ENCODE data around the gene CDC42. TPM values are rescaled to one million over a fixed set of nuclear protein-coding genes. Genes with fewer than 3 reads are reported as not detected.
"Not testable (repeated sequence)": the region's sequence is repeated elsewhere in the genome, so short reads cannot be mapped to it uniquely, and the experiment has no call there.

The CDC42 gene
- 262 TPM for polyA plus RNA-seq
- long read RNA-seq, donor 1, partial matches to known transcripts: 56 of 113 reads
- long read RNA-seq, donor 1, other reads (novel, unspliced or antisense): 55 of 113 reads
- long read RNA-seq, donor 2, partial matches to known transcripts: 185 of 191 reads
- long read RNA-seq, donor 2, other reads (novel, unspliced or antisense): 5 of 191 reads
- long read RNA-seq, donor 3: 0 reads
- long read RNA-seq, donor 4, partial matches to known transcripts: 8 of 18 reads
- long read RNA-seq, donor 4, other reads (novel, unspliced or antisense): 8 of 18 reads
- long read RNA-seq, donor 5, partial matches to known transcripts: 52 of 108 reads
- long read RNA-seq, donor 5, other reads (novel, unspliced or antisense): 52 of 108 reads
- long read RNA-seq, donor 6, transcript CDC42-202 (7 exons, 2,256 nt): major isoform, 6 of 181 reads
- long read RNA-seq, donor 6, partial matches to known transcripts: 101 of 181 reads
- long read RNA-seq, donor 6, other reads (novel, unspliced or antisense): 74 of 181 reads
- long read RNA-seq, donor 7, partial matches to known transcripts: 7 of 59 reads
- long read RNA-seq, donor 7, other reads (novel, unspliced or antisense): 50 of 59 reads
- long read RNA-seq, donor 8, partial matches to known transcripts: 128 of 234 reads
- long read RNA-seq, donor 8, other reads (novel, unspliced or antisense): 104 of 234 reads
- long read RNA-seq, donor 9, partial matches to known transcripts: 120 of 200 reads
- long read RNA-seq, donor 9, other reads (novel, unspliced or antisense): 77 of 200 reads
- long read RNA-seq, donor 10, partial matches to known transcripts: 10 of 110 reads
- long read RNA-seq, donor 10, other reads (novel, unspliced or antisense): 97 of 110 reads
- long read RNA-seq, donor 11, partial matches to known transcripts: 254 of 309 reads
- long read RNA-seq, donor 11, other reads (novel, unspliced or antisense): 53 of 309 reads

DNA sequence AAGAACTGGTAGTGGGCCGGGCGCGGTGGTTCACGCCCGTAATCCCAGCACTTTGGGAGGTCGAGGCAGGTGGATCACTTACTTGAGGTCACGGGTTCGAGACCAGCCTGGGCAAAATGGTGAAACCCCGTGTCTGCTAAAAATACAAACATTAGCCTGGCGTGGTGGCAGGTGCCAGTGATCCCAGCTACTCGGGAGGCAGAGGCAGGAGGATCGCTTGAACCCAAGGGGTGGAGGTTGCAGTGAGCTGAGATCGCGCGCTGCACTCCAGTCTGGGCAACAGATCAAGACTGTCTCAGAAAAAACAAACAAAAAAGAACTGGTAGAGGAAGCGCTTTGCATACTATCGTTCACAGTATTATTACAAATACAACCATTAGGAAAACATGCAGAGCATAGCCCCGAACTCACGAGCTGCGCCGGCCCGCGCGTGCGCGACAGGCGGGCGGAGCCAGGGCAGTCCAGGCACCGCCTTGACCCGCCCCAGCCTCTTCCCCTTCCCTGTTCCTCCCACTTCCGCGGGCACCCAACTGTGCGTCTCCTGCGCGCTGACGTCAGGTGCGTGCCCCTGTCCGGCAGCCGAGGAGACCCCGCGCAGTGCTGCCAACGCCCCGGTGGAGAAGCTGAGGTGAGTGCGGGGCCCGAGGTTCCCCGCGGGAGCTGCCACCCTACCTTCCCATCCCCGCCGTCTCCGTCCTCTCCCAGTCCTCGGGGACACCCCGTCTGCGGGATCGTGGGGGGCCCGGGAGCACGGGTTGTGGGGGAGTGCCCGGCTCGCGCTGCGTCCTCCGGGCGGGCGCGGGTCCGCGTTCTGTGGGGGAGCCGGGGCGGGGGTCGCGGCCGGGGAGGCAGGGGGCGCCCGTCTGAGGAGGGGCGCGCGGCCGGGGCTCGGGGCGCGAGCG is at the start of gene CDC42:
Gene CDC42, plus strand, starts transcription at position 595 of the 902 bp plus-strand sequence. CDS start 25,770 bp downstream, outside the sequence.
- H3K4me3 ChIP-seq (ENCODE audit: low read length): peak within 1 kb of the TSS; percentile 76
- H3K9me3 ChIP-seq (ENCODE audit: control insufficient read depth, low read depth, low read length): no peaks in the 10 kb centered on the region
- H3K36me3 ChIP-seq (ENCODE audit: control insufficient read depth, insufficient read depth, low read length): no peaks in the 10 kb centered on the region
- DNase-seq: peak; percentile 98
- peaks cover 21% of the 10 kb centered on the region for H3K4me1 ChIP-seq (ENCODE audit: control insufficient read depth, insufficient read depth, low read length)
- no peaks in the 10 kb centered on the region for H3K27me3 ChIP-seq (ENCODE audit: control insufficient read depth, insufficient read depth, low read length)
- peak within 1 kb of the TSS; percentile 98 for H3K27ac ChIP-seq (ENCODE audit: low read length)
- WGBS (ENCODE audit: insufficient coverage, low lambda C conversion rate): no CpG with 5 or more reads among the region's 81 CpGs

- H3K27me3 ChIP-seq (ENCODE audit: control insufficient read depth, insufficient read depth, low read length); DNase-seq; H3K4me3 ChIP-seq (ENCODE audit: low read length); H3K4me1 ChIP-seq (ENCODE audit: control insufficient read depth, insufficient read depth, low read length); H3K36me3 ChIP-seq (ENCODE audit: control insufficient read depth, insufficient read depth, low read length); H3K9me3 ChIP-seq (ENCODE audit: control insufficient read depth, low read depth, low read length); H3K27ac ChIP-seq (ENCODE audit: low read length): not testable (repeated sequence)
- no CpG with 5 or more reads among the region's 8 CpGs for WGBS (ENCODE audit: insufficient coverage, low lambda C conversion rate)
These were observed 49.6 kb upstream of the CDC42 start for GRCh38 chr1:22002875-22003274.

DNA sequence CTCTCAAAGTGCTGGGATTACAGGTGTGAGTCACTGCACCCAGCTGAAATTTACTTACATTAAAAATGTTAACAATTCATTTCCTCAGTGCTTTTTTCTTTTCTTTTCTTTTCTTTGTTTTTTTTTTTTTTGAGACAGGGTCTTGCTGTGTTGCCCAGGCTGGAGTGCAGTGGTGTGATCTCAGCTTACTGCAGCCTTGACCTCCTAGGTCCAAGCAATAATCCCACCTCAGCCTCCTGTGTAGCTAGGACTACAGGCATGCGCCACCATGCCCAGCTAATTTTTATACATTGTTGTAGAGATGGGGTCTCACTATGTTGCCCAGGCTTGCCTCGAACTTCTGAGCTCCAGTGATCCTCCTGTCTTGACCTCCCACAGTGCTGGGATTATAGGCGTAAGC is 48.5 kb upstream of the CDC42 start:
- WGBS (ENCODE audit: insufficient coverage, low lambda C conversion rate): no CpG with 5 or more reads among the region's 3 CpGs
- H3K9me3 ChIP-seq (ENCODE audit: control insufficient read depth, low read depth, low read length); DNase-seq; H3K4me1 ChIP-seq (ENCODE audit: control insufficient read depth, insufficient read depth, low read length); H3K27ac ChIP-seq (ENCODE audit: low read length); H3K36me3 ChIP-seq (ENCODE audit: control insufficient read depth, insufficient read depth, low read length); H3K4me3 ChIP-seq (ENCODE audit: low read length); H3K27me3 ChIP-seq (ENCODE audit: control insufficient read depth, insufficient read depth, low read length): not testable (repeated sequence)

DNA sequence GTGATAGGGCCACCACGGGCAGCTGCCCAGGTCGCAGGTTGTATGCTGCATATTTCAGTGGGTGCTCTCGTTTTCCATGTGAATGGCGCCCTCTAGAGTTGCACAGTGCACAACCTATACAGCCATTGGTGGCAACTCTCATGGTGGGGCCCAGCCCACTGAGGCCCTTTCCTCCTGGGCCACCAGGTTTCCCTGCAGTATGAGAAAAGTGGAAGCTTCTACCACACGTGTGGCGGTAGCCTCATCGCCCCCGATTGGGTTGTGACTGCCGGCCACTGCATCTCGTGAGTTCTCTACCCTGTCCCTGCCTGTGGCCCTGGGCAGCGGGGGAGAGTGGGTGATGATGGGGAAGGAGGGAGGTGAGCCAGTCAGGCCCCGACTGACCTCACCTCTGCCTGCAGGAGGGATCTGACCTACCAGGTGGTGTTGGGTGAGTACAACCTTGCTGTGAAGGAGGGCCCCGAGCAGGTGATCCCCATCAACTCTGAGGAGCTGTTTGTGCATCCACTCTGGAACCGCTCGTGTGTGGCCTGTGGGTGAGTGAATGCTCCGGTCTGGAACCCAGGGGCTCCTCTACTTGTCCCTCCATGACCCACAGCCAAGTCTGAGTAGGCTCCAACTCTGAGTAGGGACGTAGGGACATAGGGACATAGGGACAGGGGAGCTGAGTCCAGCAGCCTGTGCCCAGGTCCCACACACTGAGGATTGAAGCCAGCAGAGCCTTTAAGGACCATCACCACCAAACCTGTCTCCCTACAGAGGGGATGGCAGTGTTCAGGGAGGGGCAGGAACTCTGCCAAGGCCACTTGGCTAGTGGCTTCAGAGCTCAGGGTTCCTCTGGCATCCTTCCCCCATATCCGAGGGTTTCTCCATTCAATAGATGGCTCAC is 47.0 kb upstream of the CDC42 start:
- H3K36me3 ChIP-seq (ENCODE audit: control insufficient read depth, insufficient read depth, low read length); H3K4me1 ChIP-seq (ENCODE audit: control insufficient read depth, insufficient read depth, low read length); H3K9me3 ChIP-seq (ENCODE audit: control insufficient read depth, low read depth, low read length); H3K27me3 ChIP-seq (ENCODE audit: control insufficient read depth, insufficient read depth, low read length); H3K27ac ChIP-seq (ENCODE audit: low read length); H3K4me3 ChIP-seq (ENCODE audit: low read length); DNase-seq: not testable (repeated sequence)
- no CpG with 5 or more reads among the region's 18 CpGs for WGBS (ENCODE audit: insufficient coverage, low lambda C conversion rate)

DNA sequence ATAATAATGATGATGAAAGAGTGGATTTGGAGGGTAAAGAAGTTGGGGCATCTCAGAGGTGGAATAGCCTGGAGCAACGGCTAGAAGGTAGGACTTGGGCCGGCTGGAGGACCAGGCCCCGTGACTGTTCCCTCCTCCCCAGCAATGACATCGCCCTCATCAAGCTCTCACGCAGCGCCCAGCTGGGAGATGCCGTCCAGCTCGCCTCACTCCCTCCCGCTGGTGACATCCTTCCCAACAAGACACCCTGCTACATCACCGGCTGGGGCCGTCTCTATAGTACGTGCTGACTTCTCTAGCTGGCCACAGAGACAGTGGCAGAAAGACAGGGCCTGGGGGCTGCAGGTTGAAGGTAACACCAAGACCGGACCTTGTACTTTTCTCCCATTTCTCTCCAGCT is 45.8 kb upstream of the CDC42 start:
- H3K36me3 ChIP-seq (ENCODE audit: control insufficient read depth, insufficient read depth, low read length); H3K4me3 ChIP-seq (ENCODE audit: low read length); DNase-seq; H3K4me1 ChIP-seq (ENCODE audit: control insufficient read depth, insufficient read depth, low read length); H3K9me3 ChIP-seq (ENCODE audit: control insufficient read depth, low read depth, low read length); H3K27me3 ChIP-seq (ENCODE audit: control insufficient read depth, insufficient read depth, low read length); H3K27ac ChIP-seq (ENCODE audit: low read length): not testable (repeated sequence)
- no CpG with 5 or more reads among the region's 13 CpGs for WGBS (ENCODE audit: insufficient coverage, low lambda C conversion rate)

GRCh38 chr1:22007262-22007661 is 45.2 kb upstream of the CDC42 start:
- H3K27me3 ChIP-seq (ENCODE audit: control insufficient read depth, insufficient read depth, low read length); H3K4me3 ChIP-seq (ENCODE audit: low read length); H3K36me3 ChIP-seq (ENCODE audit: control insufficient read depth, insufficient read depth, low read length); H3K4me1 ChIP-seq (ENCODE audit: control insufficient read depth, insufficient read depth, low read length); H3K27ac ChIP-seq (ENCODE audit: low read length); H3K9me3 ChIP-seq (ENCODE audit: control insufficient read depth, low read depth, low read length); DNase-seq: not testable (repeated sequence)
- no CpG with 5 or more reads among the region's 10 CpGs for WGBS (ENCODE audit: insufficient coverage, low lambda C conversion rate)

DNA sequence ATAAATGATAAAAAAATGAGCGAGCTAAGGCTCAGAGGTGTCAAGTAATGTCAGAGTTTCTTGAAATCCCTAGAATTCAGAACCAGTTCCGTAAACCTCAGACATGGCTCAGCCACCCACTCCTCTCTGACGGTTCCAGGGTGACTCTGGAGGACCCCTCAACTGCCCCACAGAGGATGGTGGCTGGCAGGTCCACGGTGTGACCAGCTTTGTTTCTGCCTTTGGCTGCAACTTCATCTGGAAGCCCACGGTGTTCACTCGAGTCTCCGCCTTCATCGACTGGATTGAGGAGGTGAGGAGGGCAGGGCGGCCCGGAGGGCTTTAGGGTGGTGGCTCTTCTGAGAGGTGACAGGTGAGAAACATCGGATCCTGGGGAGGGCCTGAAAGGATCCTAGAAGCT is 42.9 kb upstream of the CDC42 start:
- WGBS (ENCODE audit: insufficient coverage, low lambda C conversion rate): 100% methylated on average over 1 of the region's 11 CpGs
- not testable (repeated sequence) for H3K36me3 ChIP-seq (ENCODE audit: control insufficient read depth, insufficient read depth, low read length); H3K27ac ChIP-seq (ENCODE audit: low read length); H3K4me1 ChIP-seq (ENCODE audit: control insufficient read depth, insufficient read depth, low read length); H3K4me3 ChIP-seq (ENCODE audit: low read length); H3K27me3 ChIP-seq (ENCODE audit: control insufficient read depth, insufficient read depth, low read length); H3K9me3 ChIP-seq (ENCODE audit: control insufficient read depth, low read depth, low read length); DNase-seq

- H3K4me3 ChIP-seq (ENCODE audit: low read length); H3K27ac ChIP-seq (ENCODE audit: low read length); H3K27me3 ChIP-seq (ENCODE audit: control insufficient read depth, insufficient read depth, low read length); H3K36me3 ChIP-seq (ENCODE audit: control insufficient read depth, insufficient read depth, low read length); H3K9me3 ChIP-seq (ENCODE audit: control insufficient read depth, low read depth, low read length); DNase-seq; H3K4me1 ChIP-seq (ENCODE audit: control insufficient read depth, insufficient read depth, low read length): not testable (repeated sequence)
- WGBS (ENCODE audit: insufficient coverage, low lambda C conversion rate): no CpG with 5 or more reads among the region's 4 CpGs
These were observed 39.8 kb upstream of the CDC42 start for GRCh38 chr1:22012752-22013151.

- H3K36me3 ChIP-seq (ENCODE audit: control insufficient read depth, insufficient read depth, low read length); H3K9me3 ChIP-seq (ENCODE audit: control insufficient read depth, low read depth, low read length); H3K27me3 ChIP-seq (ENCODE audit: control insufficient read depth, insufficient read depth, low read length); DNase-seq; H3K27ac ChIP-seq (ENCODE audit: low read length); H3K4me1 ChIP-seq (ENCODE audit: control insufficient read depth, insufficient read depth, low read length); H3K4me3 ChIP-seq (ENCODE audit: low read length): not testable (repeated sequence)
- 100% methylated on average over 1 of the region's 13 CpGs for WGBS (ENCODE audit: insufficient coverage, low lambda C conversion rate)
These were observed 37.8 kb upstream of the CDC42 start for GRCh38 chr1:22014575-22015206.

Data from large intestine (tissue), 12 donors.